DMS153 treated with DMSO at 0.1 percent for 48 hours (cell line): ENCODE results near the gene SYCP2L.
"Not testable (repeated sequence)": the region's sequence is repeated elsewhere in the genome, so short reads cannot be mapped to it uniquely, and the experiment has no call there.

Source experiments
- DNase-seq: peaks from one replicate; lab custom pipeline; 2025; ENCODE audit not compliant: unreplicated experiment; lab: John Stamatoyannopoulos, UW

The SYCP2L gene

GRCh38 chr6:10886691-10887502, at the start of gene SYCP2L:
SYCP2L (plus strand) TSS chr6:10887052; CDS start chr6:10887127, 75 bp downstream.
- DNase-seq = peak; percentile 1

GRCh38 chr6:10837622-10837994, 49.2 kb upstream of the SYCP2L start:
- DNase-seq = no peak

- peak; percentile 53 for DNase-seq
Measured at GRCh38 chr6:10837995-10838793, 48.7 kb upstream of the SYCP2L start, which contains the start of gene MAK. MAK (minus strand) TSS chr6:10838539; CDS start chr6:10830648, 7,891 bp downstream.

- DNase-seq = no peak
Measured at GRCh38 chr6:10838794-10839333, 48.0 kb upstream of the SYCP2L start.

- no peak for DNase-seq
Measured at GRCh38 chr6:10843554-10843953, 43.3 kb upstream of the SYCP2L start.

- no peak for DNase-seq
Measured at GRCh38 chr6:10847684-10848083, 39.2 kb upstream of the SYCP2L start.

GRCh38 chr6:10849901-10850300, 37.0 kb upstream of the SYCP2L start:
- no peak for DNase-seq

GRCh38 chr6:10850728-10851127, 36.1 kb upstream of the SYCP2L start:
- DNase-seq = no peak

- DNase-seq = no peak
Measured at GRCh38 chr6:10852361-10852960, 34.4 kb upstream of the SYCP2L start.

- not testable (repeated sequence) for DNase-seq
Measured at GRCh38 chr6:10853849-10854300, 33.0 kb upstream of the SYCP2L start.

- no peak for DNase-seq
Measured at GRCh38 chr6:10854922-10855632, 31.8 kb upstream of the SYCP2L start.

- DNase-seq = no peak
Measured at GRCh38 chr6:10857259-10857658, 29.6 kb upstream of the SYCP2L start.

GRCh38 chr6:10861086-10861485, 25.8 kb upstream of the SYCP2L start:
- no peak for DNase-seq

- no peak for DNase-seq
Measured at GRCh38 chr6:10862361-10862760, 24.5 kb upstream of the SYCP2L start.

- not testable (repeated sequence) for DNase-seq
Measured at GRCh38 chr6:10863031-10863430, 23.8 kb upstream of the SYCP2L start.

- DNase-seq = not testable (repeated sequence)
Measured at GRCh38 chr6:10866709-10867108, 20.1 kb upstream of the SYCP2L start.

GRCh38 chr6:10867952-10868351, 18.9 kb upstream of the SYCP2L start:
- DNase-seq = no peak

- DNase-seq = no peak
Measured at GRCh38 chr6:10873374-10873773, 13.5 kb upstream of the SYCP2L start.

GRCh38 chr6:10874207-10874606, 12.6 kb upstream of the SYCP2L start:
- DNase-seq = no peak

- DNase-seq = no peak
Measured at GRCh38 chr6:10875026-10875425, 11.8 kb upstream of the SYCP2L start.

GRCh38 chr6:10877012-10877411, 9.8 kb upstream of the SYCP2L start:
- DNase-seq = no peak
